ENCODE data around the gene PBX1.

PBX1 gene

GRCh38 chr1:164558461-164559341 lies at the start of gene PBX1:
Gene PBX1 (plus strand): TSS chr1:164559184.
- peak; percentile 84 for DNase-seq (ENCODE audit: low read depth)
- no peak for TF ChIP-seq CTCF (IDR thresholded peaks at IDR 0.05; ENCODE audit: insufficient read depth, low read depth, low read length, missing control alignments)
- peak within 1 kb of the TSS; percentile 44 for H3K4me3 ChIP-seq (ENCODE audit: low read depth, low read length)

DNA sequence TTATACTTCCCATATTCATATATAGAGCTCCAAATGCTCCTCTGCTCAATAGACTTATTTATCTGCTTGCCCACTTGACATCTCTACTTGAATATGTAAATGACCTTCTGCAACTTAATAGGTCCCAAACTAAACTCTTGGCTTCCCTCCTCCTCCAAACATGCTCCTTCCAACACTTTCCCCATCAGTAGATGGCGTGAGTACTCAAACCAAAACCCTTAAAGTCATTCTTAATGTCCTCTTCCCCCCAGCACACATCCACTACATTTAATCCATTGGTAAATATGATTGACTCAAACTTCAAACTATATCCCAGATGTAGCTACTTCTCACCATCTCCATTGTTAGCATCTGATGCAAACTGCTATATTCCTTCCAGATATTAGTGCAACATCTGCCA lies 48.5 kb upstream of the PBX1 start:
- no peak overlapping the region for H3K4me3 ChIP-seq (ENCODE audit: low read depth, low read length)
- TF ChIP-seq CTCF (IDR thresholded peaks at IDR 0.05; ENCODE audit: insufficient read depth, low read depth, low read length, missing control alignments): no peak
- no peak for DNase-seq (ENCODE audit: low read depth)

DNA sequence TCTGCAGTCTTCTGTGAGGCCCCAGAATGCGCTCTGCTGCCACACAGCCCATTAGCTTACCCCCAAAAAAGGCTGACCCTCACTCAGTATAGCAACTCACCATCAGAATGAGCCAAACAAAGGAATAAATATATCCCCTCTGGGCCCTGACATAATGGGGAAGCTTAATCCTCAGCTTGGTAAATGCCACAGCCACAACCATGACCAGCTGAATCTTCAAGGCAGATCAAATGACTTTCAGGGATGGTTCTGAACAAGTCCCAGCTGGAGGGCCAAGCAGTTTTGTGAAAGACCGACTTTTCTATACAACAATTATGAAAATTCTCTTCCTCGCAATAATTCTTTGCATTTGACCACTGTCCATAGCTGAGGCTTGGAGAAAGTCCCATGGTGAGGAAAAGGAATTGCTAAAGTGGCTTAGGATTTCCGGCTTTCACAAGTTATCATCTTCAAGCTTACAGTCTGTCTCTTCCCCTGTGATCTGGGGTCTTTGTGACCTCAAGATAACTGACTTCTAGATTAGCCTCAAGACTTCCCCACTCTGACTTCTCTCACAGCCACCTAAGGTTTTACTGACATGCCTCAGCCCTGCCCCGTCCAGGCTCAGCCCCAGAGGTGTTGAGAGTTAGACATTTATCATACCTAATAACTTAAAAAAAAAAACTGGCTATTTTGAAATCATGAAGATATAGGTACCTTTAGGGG lies 47.8 kb upstream of the PBX1 start:
- no peak for DNase-seq (ENCODE audit: low read depth)
- H3K4me3 ChIP-seq (ENCODE audit: low read depth, low read length): no peak overlapping the region
- TF ChIP-seq CTCF (IDR thresholded peaks at IDR 0.05; ENCODE audit: insufficient read depth, low read depth, low read length, missing control alignments): no peak

DNA sequence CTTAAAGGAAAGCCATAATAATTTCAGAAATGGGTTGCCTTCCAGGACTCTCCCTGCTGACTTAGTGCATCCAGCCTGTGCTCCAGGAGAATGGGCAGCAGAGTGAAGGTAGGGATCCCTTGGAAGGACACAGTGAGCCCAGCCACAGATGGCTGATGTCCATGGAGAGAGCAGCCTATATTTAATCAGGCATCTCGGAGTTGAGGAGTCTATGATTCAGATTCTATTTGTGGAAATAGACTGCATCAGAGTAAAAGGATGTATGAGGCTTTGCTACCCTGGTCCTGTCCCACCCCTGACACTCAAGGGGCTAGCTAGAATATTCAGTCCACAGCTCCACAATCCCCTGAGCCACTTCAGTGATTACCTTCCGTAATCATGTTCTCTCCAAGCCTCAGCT lies 43.8 kb upstream of the PBX1 start:
- DNase-seq (ENCODE audit: low read depth): no peak
- TF ChIP-seq CTCF (IDR thresholded peaks at IDR 0.05; ENCODE audit: insufficient read depth, low read depth, low read length, missing control alignments): no peak
- H3K4me3 ChIP-seq (ENCODE audit: low read depth, low read length): no peak overlapping the region

DNA sequence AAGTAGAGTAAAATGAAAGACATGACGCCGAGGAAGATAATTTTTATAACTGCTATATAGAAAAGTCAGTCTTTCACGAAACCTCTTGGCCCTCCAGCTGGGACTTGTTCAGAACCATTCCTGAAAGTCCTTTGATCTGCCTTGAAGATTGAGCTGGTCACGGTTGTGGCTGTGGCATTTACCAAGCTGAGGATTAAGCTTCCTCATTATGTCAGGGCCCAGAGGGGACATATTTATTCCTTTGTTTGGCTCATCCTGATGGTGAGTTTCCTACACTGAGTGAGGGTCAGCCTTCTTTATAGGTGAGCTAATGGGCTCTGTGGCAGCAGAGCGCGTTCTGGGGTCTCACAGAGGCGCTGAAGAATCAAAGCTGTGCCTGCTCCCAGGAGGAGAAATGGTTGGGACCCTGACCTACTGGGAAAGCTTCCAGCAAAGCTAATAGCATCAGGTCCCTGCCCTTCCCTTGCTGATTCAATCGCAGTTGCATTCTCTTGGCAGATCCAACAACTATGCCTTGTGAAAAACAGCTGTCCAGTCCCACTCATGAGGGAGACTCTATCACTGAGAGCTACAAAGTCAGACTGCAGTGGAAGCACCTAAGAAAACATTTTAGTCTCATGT lies 43.2 kb upstream of the PBX1 start:
- H3K4me3 ChIP-seq (ENCODE audit: low read depth, low read length): no peak overlapping the region
- TF ChIP-seq CTCF (IDR thresholded peaks at IDR 0.05; ENCODE audit: insufficient read depth, low read depth, low read length, missing control alignments): no peak
- DNase-seq (ENCODE audit: low read depth): no peak

DNA sequence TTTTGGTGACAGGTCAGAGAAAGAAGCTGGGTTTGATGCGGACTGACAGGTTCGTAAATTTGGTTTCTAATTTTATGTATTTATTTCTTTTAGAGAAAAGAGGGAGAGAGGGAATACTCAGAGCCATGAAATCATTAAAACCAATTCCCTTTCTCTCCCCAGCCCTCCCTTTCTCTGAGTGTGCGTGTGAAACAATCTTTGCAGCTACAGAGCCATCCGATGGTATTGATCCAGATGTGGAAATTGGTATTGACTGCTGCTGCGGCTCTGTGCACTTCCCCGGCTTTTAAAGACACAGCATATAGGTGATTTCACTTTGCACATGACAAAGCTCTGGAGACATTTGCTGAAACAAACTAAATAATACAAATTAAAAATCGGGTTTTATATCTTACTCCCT lies 42.4 kb upstream of the PBX1 start:
- no peak for TF ChIP-seq CTCF (IDR thresholded peaks at IDR 0.05; ENCODE audit: insufficient read depth, low read depth, low read length, missing control alignments)
- no peak overlapping the region for H3K4me3 ChIP-seq (ENCODE audit: low read depth, low read length)
- DNase-seq (ENCODE audit: low read depth): no peak

Data from GM12865 (cell line).